Loucy (cell line): ENCODE measurements around the gene DLK1.

Experiments
- H2AFZ ChIP-seq: fragments of 200-600 bp; sonication (generic); 2 replicates; pipeline ENCODE4 v1.6.0; 2016; ENCODE audit warnings: antibody characterized with exemption, mild to moderate bottlenecking, low read length, moderate library complexity
- H3F3A ChIP-seq: fragments of 200-600 bp; 2 replicates; pipeline ENCODE4 v1.6.0; 2016; ENCODE audit warnings: antibody characterized with exemption, low read depth, mild to moderate bottlenecking
- H3K27me3 ChIP-seq: fragments of 200-600 bp; sonication (generic); 2 replicates; pipeline ENCODE4 v1.6.1; 2014; ENCODE audit warnings: low read length, mild to moderate bottlenecking; ENCODE audit not compliant: insufficient read depth, poor library complexity, severe bottlenecking
- H3K36me3 ChIP-seq: fragments of 200-600 bp; sonication (generic); 2 replicates; pipeline ENCODE4 v1.6.1; 2016; ENCODE audit warnings: low read length; ENCODE audit not compliant: insufficient read depth
- H3K4me1 ChIP-seq: fragments of 200-600 bp; sonication (generic); 2 replicates; pipeline ENCODE4 v1.5.1; 2014; ENCODE audit warnings: low read length, mild to moderate bottlenecking; ENCODE audit not compliant: insufficient read depth, poor library complexity, severe bottlenecking
- H3K4me2 ChIP-seq: fragments of 200-600 bp; sonication (generic); 2 replicates; pipeline ENCODE4 v1.6.0; 2014; ENCODE audit warnings: antibody characterized with exemption, low read length, low read depth, mild to moderate bottlenecking; ENCODE audit not compliant: poor library complexity, severe bottlenecking
- H3K4me3 ChIP-seq: fragments of 200-600 bp; sonication (generic); 2 replicates; pipeline ENCODE4 v1.5.1; 2014; ENCODE audit warnings: low read length, mild to moderate bottlenecking, mixed read lengths; ENCODE audit not compliant: poor library complexity, severe bottlenecking
- H3K79me2 ChIP-seq: fragments of 200-600 bp; sonication (generic); 2 replicates; pipeline ENCODE4 v1.6.1; 2014; ENCODE audit warnings: low read length; ENCODE audit not compliant: insufficient read depth
- H3K9ac ChIP-seq: fragments of 200-600 bp; sonication (generic); 2 replicates; pipeline ENCODE4 v1.6.0; 2014; ENCODE audit warnings: mild to moderate bottlenecking, low read depth, low read length, moderate library complexity; ENCODE audit not compliant: poor library complexity, severe bottlenecking
- H3K9me2 ChIP-seq: fragments of 200-600 bp; sonication (generic); replicated peaks from 2 replicates; pipeline ENCODE4 v1.6.1; 2016; ENCODE audit warnings: low read depth, low read length, mixed read lengths
- H3K9me3 ChIP-seq: fragments of 200-600 bp; sonication (generic); 2 replicates; pipeline ENCODE4 v1.6.1; 2014; ENCODE audit warnings: mild to moderate bottlenecking, antibody characterized with exemption, low read length, low read depth; ENCODE audit not compliant: insufficient read depth
- H4K20me1 ChIP-seq: fragments of 200-600 bp; sonication (generic); 2 replicates; pipeline ENCODE4 v1.6.0; 2014; ENCODE audit warnings: antibody characterized with exemption, low read length, mild to moderate bottlenecking; ENCODE audit not compliant: insufficient read depth, poor library complexity, severe bottlenecking
- CTCF ChIP-seq: fragments of 200-600 bp; sonication (generic); conservative IDR thresholded peaks from 2 replicates; pipeline ENCODE4 v1.5.1; 2014; ENCODE audit warnings: mild to moderate bottlenecking, antibody characterized with exemption, low read length
- EZH2phosphoT487 ChIP-seq: fragments of 200-600 bp; IDR thresholded peaks from 2 replicates; pipeline ENCODE4 v1.6.1; 2018; ENCODE audit warnings: antibody characterized with exemption, mild to moderate bottlenecking, moderate library complexity, borderline replicate concordance

Gene DLK1

GRCh38 chr14:100733152-100733850, 6.6 kb downstream of the DLK1 start:
- no peaks in the 10 kb centered on the region for H3F3A ChIP-seq

GRCh38 chr14:100734031-100734990, 7.6 kb downstream of the DLK1 start:
- Histone ChIP-seq H3K9me3 (no peaks in the 10 kb centered on the region), H3F3A (no peaks in the 10 kb centered on the region), H4K20me1 (no peaks in the 10 kb centered on the region), H3K36me3 (no peaks in the 10 kb centered on the region), H3K79me2 (no peaks in the 10 kb centered on the region), H2AFZ (no peak overlapping the region), H3K27me3 (no peaks in the 10 kb centered on the region), H3K4me3 (no peak overlapping the region), H3K9ac (no peak overlapping the region), H3K4me1 (no peaks in the 10 kb centered on the region), H3K4me2 (no peak overlapping the region), H3K9me2 (no peaks in the 10 kb centered on the region)
- TF ChIP-seq EZH2phosphoT487 (no peak), CTCF (no peak)

More at GRCh38 chr14:100733152-100733850, 6.6 kb downstream of the DLK1 start:
- TF ChIP-seq EZH2phosphoT487 (no peak), CTCF (no peak)
- no peaks in the 10 kb centered on the region for H3K4me1 ChIP-seq
- H4K20me1 ChIP-seq = no peaks in the 10 kb centered on the region
- no peak overlapping the region for H3K9ac ChIP-seq
- H3K27me3 ChIP-seq = no peaks in the 10 kb centered on the region
- H3K36me3 ChIP-seq = no peaks in the 10 kb centered on the region
- H3K79me2 ChIP-seq = no peaks in the 10 kb centered on the region
- H3K9me2 ChIP-seq = no peaks in the 10 kb centered on the region
- H2AFZ ChIP-seq = no peak overlapping the region
- H3K9me3 ChIP-seq = no peaks in the 10 kb centered on the region
- H3K4me2 ChIP-seq = no peak overlapping the region
- no peak overlapping the region for H3K4me3 ChIP-seq

GRCh38 chr14:100735271-100735670, 8.6 kb downstream of the DLK1 start:
- Histone ChIP-seq H3K9me2 (no peaks in the 10 kb centered on the region), H3F3A (no peaks in the 10 kb centered on the region), H3K79me2 (no peaks in the 10 kb centered on the region), H3K9ac (no peak overlapping the region), H3K9me3 (no peaks in the 10 kb centered on the region), H3K4me1 (no peaks in the 10 kb centered on the region), H4K20me1 (no peaks in the 10 kb centered on the region), H2AFZ (no peak overlapping the region), H3K4me2 (no peak overlapping the region), H3K27me3 (no peaks in the 10 kb centered on the region), H3K36me3 (no peaks in the 10 kb centered on the region), H3K4me3 (no peak overlapping the region)
- TF ChIP-seq CTCF (no peak), EZH2phosphoT487 (no peak)
